Measurements from ENCODE around the gene ANKRD50. TPM values are rescaled to one million over a fixed set of nuclear protein-coding genes. Genes with fewer than 3 reads are reported as not detected.

The ANKRD50 gene
- total RNA-seq, 3 donors from 2014 or later, result 14.6 to 35.0 (median 19.3) TPM

GRCh38 chr4:124738994-124739393 lies 26.5 kb upstream of the ANKRD50 start:
- H3K27ac ChIP-seq, result no peak overlapping the region
- TF ChIP-seq POLR2AphosphoS5 (IDR thresholded peaks at IDR 0.05) (no peak), CTCF (IDR thresholded peaks at IDR 0.05) (no peak), POLR2A (IDR thresholded peaks at IDR 0.05) (no peak)
- no peak for DNase-seq (ENCODE audit: low spot score in 2 of 2)
- H3K4me1 ChIP-seq, result no peaks in the 10 kb centered on the region
- intact Hi-C loops (cut with DNase I; ENCODE audit: low total_unique reads), result no loop called here
- no peaks in the 10 kb centered on the region for H3K27me3 ChIP-seq
- H3K36me3 ChIP-seq, result no peaks in the 10 kb centered on the region
- H3K4me3 ChIP-seq, result no peak overlapping the region
- H3K9me3 ChIP-seq, result no peaks in the 10 kb centered on the region

- DNase-seq (ENCODE audit: low spot score in 2 of 2), result no peak
- H3K27me3 ChIP-seq, result no peaks in the 10 kb centered on the region
- TF ChIP-seq POLR2A (IDR thresholded peaks at IDR 0.05) (no peak), POLR2AphosphoS5 (IDR thresholded peaks at IDR 0.05) (no peak), CTCF (IDR thresholded peaks at IDR 0.05) (no peak)
- no peak overlapping the region for H3K27ac ChIP-seq
- H3K36me3 ChIP-seq, result no peaks in the 10 kb centered on the region
- no peaks in the 10 kb centered on the region for H3K4me1 ChIP-seq
- H3K4me3 ChIP-seq, result no peak overlapping the region
- intact Hi-C loops (cut with DNase I; ENCODE audit: low total_unique reads), result no loop called here
- H3K9me3 ChIP-seq, result no peaks in the 10 kb centered on the region
Observed at GRCh38 chr4:124737619-124738018, 25.1 kb upstream of the ANKRD50 start.

GRCh38 chr4:124736526-124736925 lies 24.0 kb upstream of the ANKRD50 start:
- Histone ChIP-seq H3K4me3 (no peak overlapping the region), H3K27ac (no peak overlapping the region), H3K4me1 (no peaks in the 10 kb centered on the region), H3K36me3 (no peaks in the 10 kb centered on the region), H3K9me3 (no peaks in the 10 kb centered on the region), H3K27me3 (no peaks in the 10 kb centered on the region)
- no peak for DNase-seq (ENCODE audit: low spot score in 2 of 2)
- intact Hi-C loops (cut with DNase I; ENCODE audit: low total_unique reads), result no loop called here
- no peak for TF ChIP-seq POLR2A (IDR thresholded peaks at IDR 0.05)
- no peak for TF ChIP-seq CTCF (IDR thresholded peaks at IDR 0.05)
- no peak for TF ChIP-seq POLR2AphosphoS5 (IDR thresholded peaks at IDR 0.05)

GRCh38 chr4:124727331-124727890 lies 14.9 kb upstream of the ANKRD50 start:
- H3K4me3 ChIP-seq, result no peak overlapping the region
- H3K27me3 ChIP-seq, result no peaks in the 10 kb centered on the region
- no peaks in the 10 kb centered on the region for H3K4me1 ChIP-seq
- TF ChIP-seq POLR2AphosphoS5 (IDR thresholded peaks at IDR 0.05) (no peak), CTCF (IDR thresholded peaks at IDR 0.05) (no peak), POLR2A (IDR thresholded peaks at IDR 0.05) (no peak)
- no peak overlapping the region for H3K27ac ChIP-seq
- DNase-seq (ENCODE audit: low spot score in 2 of 2), result no peak
- H3K9me3 ChIP-seq, result no peaks in the 10 kb centered on the region
- intact Hi-C loops (cut with DNase I; ENCODE audit: low total_unique reads), result no loop called here
- no peaks in the 10 kb centered on the region for H3K36me3 ChIP-seq

- Histone ChIP-seq H3K9me3 (no peaks in the 10 kb centered on the region), H3K27me3 (no peaks in the 10 kb centered on the region), H3K4me3 (no peak overlapping the region), H3K27ac (no peak overlapping the region), H3K36me3 (no peaks in the 10 kb centered on the region), H3K4me1 (no peaks in the 10 kb centered on the region)
- intact Hi-C loops (cut with DNase I; ENCODE audit: low total_unique reads), result no loop called here
- DNase-seq (ENCODE audit: low spot score in 2 of 2), result no peak
- no peak for TF ChIP-seq CTCF (IDR thresholded peaks at IDR 0.05)
- no peak for TF ChIP-seq POLR2AphosphoS5 (IDR thresholded peaks at IDR 0.05)
- TF ChIP-seq POLR2A (IDR thresholded peaks at IDR 0.05), result no peak
Observed at GRCh38 chr4:124726269-124726668, 13.7 kb upstream of the ANKRD50 start.
